GM23338 (cell line): ENCODE measurements around the gene USH1C. TPM values are rescaled to one million over a fixed set of nuclear protein-coding genes. Genes with fewer than 3 reads are reported as not detected.

Experiments
- POLR2AphosphoS5 ChIP-seq: IDR thresholded peaks from 2 replicates; pipeline ENCODE4 v1.6.1; 2016; ENCODE audit warnings: antibody characterized with exemption, low read depth
- polyA plus RNA-seq: library from polyadenylated mRNA; unstranded; fragments of >200 nt; fragmentation: Nextera tagmentation; extraction: Ambion mirVana; gene quantifications from 2 replicates; pipeline ENCODE4 v1.2.1, GENCODE V29; 2016
- total RNA-seq: library from RNA; depleted of rRNA; stranded (reverse); fragments of >200 nt; shearing (Covaris generic); gene quantifications from 2 replicates; pipeline ENCODE4 v1.2.3, GENCODE V29; 2014
- TF ChIP-seq, protein P1 (sequence below): fragments of 250-450 bp; sonication (Bioruptor Pico); IDR thresholded peaks from 2 replicates; pipeline ENCODE4 v1.5.0; 2020; ENCODE audit warnings: mild to moderate bottlenecking, moderate library complexity
- TF ChIP-seq, protein P2 (sequence below), 2 experiments: fragments of 200-600 bp in 1 of 2; sonication (generic) in 1 of 2; conservative IDR thresholded peaks; 2 replicates each; pipeline versions ENCODE4 v1.5.1 to v1.6.1; 2016 to 2017; ENCODE audit warnings: antibody characterized with exemption in 2 of 2, low read depth in 2 of 2, mild to moderate bottlenecking in 2 of 2, moderate library complexity in 1 of 2

USH1C gene
- total and polyA plus RNA-seq, 2 experiments from 2014 or later = 1.3 to 1.8 TPM

DNA sequence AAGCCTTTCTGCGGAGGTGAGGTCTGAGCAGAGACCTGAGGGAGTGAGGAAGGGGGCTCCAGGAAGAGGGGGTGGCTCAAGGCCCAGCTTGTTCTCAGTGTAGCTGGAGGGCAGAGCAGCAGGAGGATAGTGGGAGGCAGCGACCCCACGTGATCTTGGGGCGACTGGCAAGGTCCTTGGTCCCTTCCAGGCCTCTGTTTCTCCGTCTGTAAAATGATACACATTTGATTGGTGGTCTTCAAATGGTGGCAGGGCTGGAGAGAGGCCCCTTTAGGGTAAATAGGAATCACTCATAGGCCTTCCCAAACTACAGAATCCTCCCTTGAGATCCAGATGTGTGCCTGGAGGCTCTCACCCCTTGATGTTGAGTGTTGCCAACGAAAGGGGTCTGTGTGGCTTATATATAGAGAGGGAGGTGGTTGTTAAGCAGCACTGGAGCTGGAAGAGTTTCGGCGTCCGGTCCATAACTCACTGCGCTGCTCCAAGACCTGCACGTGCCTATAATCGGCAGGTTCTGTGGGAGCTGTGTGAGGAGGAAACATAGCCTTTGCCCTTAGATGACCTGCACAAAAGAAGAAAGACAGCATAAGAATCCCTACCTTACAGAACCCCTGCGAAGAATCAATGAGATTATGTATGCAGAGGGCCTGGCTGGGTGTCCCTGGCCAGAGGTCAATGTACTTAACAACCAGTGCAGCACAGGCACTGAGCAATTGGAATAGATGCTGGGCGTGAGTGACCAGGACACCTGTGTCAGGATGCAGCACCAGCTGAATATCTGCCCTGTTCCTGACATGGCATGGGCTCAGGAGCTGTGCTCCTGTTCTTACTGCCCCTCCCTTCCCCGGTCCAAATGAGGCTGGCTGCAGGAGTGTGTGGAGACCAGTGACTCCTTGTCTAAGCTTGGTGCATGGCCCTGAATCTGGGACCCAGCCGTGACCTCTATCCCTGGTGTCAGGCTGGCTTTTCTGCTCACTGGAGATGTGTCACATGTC, 31.5 kb upstream of the USH1C start (continued):
- TF ChIP-seq, protein P1, sequence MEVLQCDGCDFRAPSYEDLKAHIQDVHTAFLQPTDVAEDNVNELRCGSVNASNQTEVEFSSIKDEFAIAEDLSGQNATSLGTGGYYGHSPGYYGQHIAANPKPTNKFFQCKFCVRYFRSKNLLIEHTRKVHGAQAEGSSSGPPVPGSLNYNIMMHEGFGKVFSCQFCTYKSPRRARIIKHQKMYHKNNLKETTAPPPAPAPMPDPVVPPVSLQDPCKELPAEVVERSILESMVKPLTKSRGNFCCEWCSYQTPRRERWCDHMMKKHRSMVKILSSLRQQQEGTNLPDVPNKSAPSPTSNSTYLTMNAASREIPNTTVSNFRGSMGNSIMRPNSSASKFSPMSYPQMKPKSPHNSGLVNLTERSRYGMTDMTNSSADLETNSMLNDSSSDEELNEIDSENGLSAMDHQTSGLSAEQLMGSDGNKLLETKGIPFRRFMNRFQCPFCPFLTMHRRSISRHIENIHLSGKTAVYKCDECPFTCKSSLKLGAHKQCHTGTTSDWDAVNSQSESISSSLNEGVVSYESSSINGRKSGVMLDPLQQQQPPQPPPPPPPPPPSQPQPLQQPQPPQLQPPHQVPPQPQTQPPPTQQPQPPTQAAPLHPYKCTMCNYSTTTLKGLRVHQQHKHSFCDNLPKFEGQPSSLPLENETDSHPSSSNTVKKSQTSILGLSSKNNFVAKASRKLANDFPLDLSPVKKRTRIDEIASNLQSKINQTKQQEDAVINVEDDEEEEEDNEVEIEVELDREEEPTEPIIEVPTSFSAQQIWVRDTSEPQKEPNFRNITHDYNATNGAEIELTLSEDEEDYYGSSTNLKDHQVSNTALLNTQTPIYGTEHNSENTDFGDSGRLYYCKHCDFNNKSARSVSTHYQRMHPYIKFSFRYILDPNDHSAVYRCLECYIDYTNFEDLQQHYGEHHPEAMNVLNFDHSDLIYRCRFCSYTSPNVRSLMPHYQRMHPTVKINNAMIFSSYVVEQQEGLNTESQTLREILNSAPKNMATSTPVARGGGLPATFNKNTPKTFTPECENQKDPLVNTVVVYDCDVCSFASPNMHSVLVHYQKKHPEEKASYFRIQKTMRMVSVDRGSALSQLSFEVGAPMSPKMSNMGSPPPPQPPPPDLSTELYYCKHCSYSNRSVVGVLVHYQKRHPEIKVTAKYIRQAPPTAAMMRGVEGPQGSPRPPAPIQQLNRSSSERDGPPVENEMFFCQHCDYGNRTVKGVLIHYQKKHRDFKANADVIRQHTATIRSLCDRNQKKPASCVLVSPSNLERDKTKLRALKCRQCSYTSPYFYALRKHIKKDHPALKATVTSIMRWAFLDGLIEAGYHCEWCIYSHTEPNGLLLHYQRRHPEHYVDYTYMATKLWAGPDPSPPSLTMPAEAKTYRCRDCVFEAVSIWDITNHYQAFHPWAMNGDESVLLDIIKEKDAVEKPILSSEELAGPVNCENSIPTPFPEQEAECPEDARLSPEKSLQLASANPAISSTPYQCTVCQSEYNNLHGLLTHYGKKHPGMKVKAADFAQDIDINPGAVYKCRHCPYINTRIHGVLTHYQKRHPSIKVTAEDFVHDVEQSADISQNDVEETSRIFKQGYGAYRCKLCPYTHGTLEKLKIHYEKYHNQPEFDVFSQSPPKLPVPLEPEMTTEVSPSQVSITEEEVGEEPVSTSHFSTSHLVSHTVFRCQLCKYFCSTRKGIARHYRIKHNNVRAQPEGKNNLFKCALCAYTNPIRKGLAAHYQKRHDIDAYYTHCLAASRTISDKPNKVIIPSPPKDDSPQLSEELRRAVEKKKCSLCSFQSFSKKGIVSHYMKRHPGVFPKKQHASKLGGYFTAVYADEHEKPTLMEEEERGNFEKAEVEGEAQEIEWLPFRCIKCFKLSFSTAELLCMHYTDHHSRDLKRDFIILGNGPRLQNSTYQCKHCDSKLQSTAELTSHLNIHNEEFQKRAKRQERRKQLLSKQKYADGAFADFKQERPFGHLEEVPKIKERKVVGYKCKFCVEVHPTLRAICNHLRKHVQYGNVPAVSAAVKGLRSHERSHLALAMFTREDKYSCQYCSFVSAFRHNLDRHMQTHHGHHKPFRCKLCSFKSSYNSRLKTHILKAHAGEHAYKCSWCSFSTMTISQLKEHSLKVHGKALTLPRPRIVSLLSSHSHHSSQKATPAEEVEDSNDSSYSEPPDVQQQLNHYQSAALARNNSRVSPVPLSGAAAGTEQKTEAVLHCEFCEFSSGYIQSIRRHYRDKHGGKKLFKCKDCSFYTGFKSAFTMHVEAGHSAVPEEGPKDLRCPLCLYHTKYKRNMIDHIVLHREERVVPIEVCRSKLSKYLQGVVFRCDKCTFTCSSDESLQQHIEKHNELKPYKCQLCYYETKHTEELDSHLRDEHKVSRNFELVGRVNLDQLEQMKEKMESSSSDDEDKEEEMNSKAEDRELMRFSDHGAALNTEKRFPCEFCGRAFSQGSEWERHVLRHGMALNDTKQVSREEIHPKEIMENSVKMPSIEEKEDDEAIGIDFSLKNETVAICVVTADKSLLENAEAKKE (CRISPR knock-in tag) = no peak
- TF ChIP-seq, protein P2, sequence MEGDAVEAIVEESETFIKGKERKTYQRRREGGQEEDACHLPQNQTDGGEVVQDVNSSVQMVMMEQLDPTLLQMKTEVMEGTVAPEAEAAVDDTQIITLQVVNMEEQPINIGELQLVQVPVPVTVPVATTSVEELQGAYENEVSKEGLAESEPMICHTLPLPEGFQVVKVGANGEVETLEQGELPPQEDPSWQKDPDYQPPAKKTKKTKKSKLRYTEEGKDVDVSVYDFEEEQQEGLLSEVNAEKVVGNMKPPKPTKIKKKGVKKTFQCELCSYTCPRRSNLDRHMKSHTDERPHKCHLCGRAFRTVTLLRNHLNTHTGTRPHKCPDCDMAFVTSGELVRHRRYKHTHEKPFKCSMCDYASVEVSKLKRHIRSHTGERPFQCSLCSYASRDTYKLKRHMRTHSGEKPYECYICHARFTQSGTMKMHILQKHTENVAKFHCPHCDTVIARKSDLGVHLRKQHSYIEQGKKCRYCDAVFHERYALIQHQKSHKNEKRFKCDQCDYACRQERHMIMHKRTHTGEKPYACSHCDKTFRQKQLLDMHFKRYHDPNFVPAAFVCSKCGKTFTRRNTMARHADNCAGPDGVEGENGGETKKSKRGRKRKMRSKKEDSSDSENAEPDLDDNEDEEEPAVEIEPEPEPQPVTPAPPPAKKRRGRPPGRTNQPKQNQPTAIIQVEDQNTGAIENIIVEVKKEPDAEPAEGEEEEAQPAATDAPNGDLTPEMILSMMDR (conservative IDR thresholded peaks at IDR 0.05; ENCODE audit: low read depth in 2 of 2) = no peak
- TF ChIP-seq POLR2AphosphoS5 = no peak
